ENCODE results near the gene SCNM1.

The SCNM1 gene
- 38.5 to 45.1 (median 42.5) reads per million in 4 experiments for total RNA-seq

GRCh38 chr1:151165738-151166504 is at the start of gene SCNM1, which contains the start of gene LYSMD1:
Gene SCNM1, plus strand, starts transcription at chr1:151166144. Its CDS starts 9 bp downstream, at chr1:151166153.
Gene LYSMD1, minus strand, starts transcription at chr1:151165902. Its CDS starts 644 bp downstream, at chr1:151165258.
- DNase-seq = peak; percentile 95

- DNase-seq = no peak
These were observed 41.1 kb upstream of the SCNM1 start for GRCh38 chr1:151124763-151125403.

GRCh38 chr1:151128800-151129199 is 37.1 kb upstream of the SCNM1 start:
- DNase-seq = no peak

GRCh38 chr1:151130987-151131586 is 34.9 kb upstream of the SCNM1 start:
- DNase-seq = peak; percentile 82

GRCh38 chr1:151131701-151132334 is 34.1 kb upstream of the SCNM1 start:
- no peak for DNase-seq

- no peak for DNase-seq
These were observed 33.5 kb upstream of the SCNM1 start for GRCh38 chr1:151132335-151133017.

GRCh38 chr1:151133018-151133806 is 32.7 kb upstream of the SCNM1 start:
- no peak for DNase-seq

GRCh38 chr1:151134396-151134795 is 31.5 kb upstream of the SCNM1 start:
- no peak for DNase-seq

- no peak for DNase-seq
These were observed 31.0 kb upstream of the SCNM1 start for GRCh38 chr1:151134991-151135390.

GRCh38 chr1:151135433-151136385 is 30.2 kb upstream of the SCNM1 start:
- DNase-seq = no peak

- no peak for DNase-seq
These were observed 28.2 kb upstream of the SCNM1 start for GRCh38 chr1:151137789-151138188.

- DNase-seq = no peak
These were observed 23.4 kb upstream of the SCNM1 start for GRCh38 chr1:151142411-151143056.

GRCh38 chr1:151143057-151143435 is 22.9 kb upstream of the SCNM1 start:
- DNase-seq = no peak

- DNase-seq = no peak
These were observed 22.0 kb upstream of the SCNM1 start for GRCh38 chr1:151143986-151144385.

GRCh38 chr1:151144474-151145303 is 21.3 kb upstream of the SCNM1 start:
- DNase-seq = no peak

- DNase-seq = no peak
These were observed 20.5 kb upstream of the SCNM1 start for GRCh38 chr1:151145304-151146071.

- no peak for DNase-seq
These were observed 19.9 kb upstream of the SCNM1 start for GRCh38 chr1:151146072-151146411.

- DNase-seq = peak; percentile 79
These were observed 19.4 kb upstream of the SCNM1 start, which contains the start of gene SEMA6C for GRCh38 chr1:151146412-151147131. Gene SEMA6C, minus strand, starts transcription at chr1:151146631. Its CDS starts 4,010 bp downstream, at chr1:151142621.
